Measurements from ENCODE around the gene ZNF3. TPM values are rescaled to one million over a fixed set of nuclear protein-coding genes. Genes with fewer than 3 reads are reported as not detected.
"Not testable (repeated sequence)": the region's sequence is repeated elsewhere in the genome, so short reads cannot be mapped to it uniquely, and the experiment has no call there.

ZNF3 gene
- polyA plus RNA-seq (2013, experiment 1 of 2), result 27.8 TPM
- 28.1 TPM for polyA plus RNA-seq (2013, experiment 2 of 2)

- peaks cover 21% of the 10 kb centered on the region in 2 experiments for H3K36me3 ChIP-seq (ENCODE audit: control insufficient read depth in 1 of 2, insufficient read depth in 2 of 2, low read depth in 1 of 2, low read length in 2 of 2)
- H2AK5ac ChIP-seq (ENCODE audit: low read length, severe bottlenecking), result peak within 1 kb of the TSS; percentile 92
- H3K27ac ChIP-seq (ENCODE audit: low read length, poor library complexity, severe bottlenecking), result peak within 1 kb of the TSS; percentile 64
- peak within 1 kb of the TSS; percentile 97 to 99 for H3K4ac ChIP-seq (ENCODE audit: low read depth in 1 of 2, low read length in 2 of 2)
- H4K91ac ChIP-seq (ENCODE audit: low read length), result peak within 1 kb of the TSS; percentile 91
- peak within 1 kb of the TSS; percentile 84 to 87 for H3K4me3 ChIP-seq (ENCODE audit: insufficient read depth in 1 of 2, low read depth in 1 of 2, low read length in 2 of 2)
- no peak within 1 kb of the TSS for H2AFZ ChIP-seq (ENCODE audit: low read depth, low read length)
- peak within 1 kb of the TSS; percentile 98 for H4K8ac ChIP-seq (ENCODE audit: low read length)
- H2BK15ac ChIP-seq (ENCODE audit: low read depth, poor library complexity, severe bottlenecking), result peak within 1 kb of the TSS; percentile 68
- H3K14ac ChIP-seq (ENCODE audit: low read length in 2 of 2), result peak within 1 kb of the TSS in 1 of 2 experiments; percentile 63
- H3K79me1 ChIP-seq (replicated peaks; ENCODE audit: low read length, poor library complexity, severe bottlenecking), result peaks cover 1% of the 10 kb centered on the region
- H3K9me3 ChIP-seq (ENCODE audit: control insufficient read depth, low read length), result no peaks in the 10 kb centered on the region
- H3K23ac ChIP-seq (ENCODE audit: low read length in 2 of 2), result peak within 1 kb of the TSS in 1 of 2 experiments; percentile 83
- H3K18ac ChIP-seq (ENCODE audit: low read depth in 1 of 2, low read length in 2 of 2), result peak within 1 kb of the TSS; percentile 96
- H2BK5ac ChIP-seq (ENCODE audit: low read depth, low read length, poor library complexity, severe bottlenecking), result peak within 1 kb of the TSS; percentile 73
- H2BK12ac ChIP-seq (ENCODE audit: low read length in 2 of 2), result peak within 1 kb of the TSS; percentile 40 to 87
- peak within 1 kb of the TSS; percentile 81 for H3K4me2 ChIP-seq (ENCODE audit: low read length, poor library complexity, severe bottlenecking)
- peak within 1 kb of the TSS; percentile 97 for H3K9ac ChIP-seq (ENCODE audit: low read length)
- WGBS, result under 1% methylated on average over 55 of the region's 55 CpGs
- no peaks in the 10 kb centered on the region for H3K27me3 ChIP-seq (ENCODE audit: control insufficient read depth in 1 of 2, insufficient read depth in 1 of 2, low read length in 2 of 2)
- peak; percentile 99 for DNase-seq
- peak within 1 kb of the TSS; percentile 91 for H2BK120ac ChIP-seq (ENCODE audit: low read depth, low read length)
- H3K4me1 ChIP-seq (ENCODE audit: control insufficient read depth, insufficient read depth, low read depth, low read length), result peaks cover 14% of the 10 kb centered on the region
These were observed at the start of gene ZNF3 for GRCh38 chr7:100081535-100082102. TSS of gene ZNF3 (minus strand) at chr7:100081723. CDS start at chr7:100077357, 4,366 bp downstream.

DNA sequence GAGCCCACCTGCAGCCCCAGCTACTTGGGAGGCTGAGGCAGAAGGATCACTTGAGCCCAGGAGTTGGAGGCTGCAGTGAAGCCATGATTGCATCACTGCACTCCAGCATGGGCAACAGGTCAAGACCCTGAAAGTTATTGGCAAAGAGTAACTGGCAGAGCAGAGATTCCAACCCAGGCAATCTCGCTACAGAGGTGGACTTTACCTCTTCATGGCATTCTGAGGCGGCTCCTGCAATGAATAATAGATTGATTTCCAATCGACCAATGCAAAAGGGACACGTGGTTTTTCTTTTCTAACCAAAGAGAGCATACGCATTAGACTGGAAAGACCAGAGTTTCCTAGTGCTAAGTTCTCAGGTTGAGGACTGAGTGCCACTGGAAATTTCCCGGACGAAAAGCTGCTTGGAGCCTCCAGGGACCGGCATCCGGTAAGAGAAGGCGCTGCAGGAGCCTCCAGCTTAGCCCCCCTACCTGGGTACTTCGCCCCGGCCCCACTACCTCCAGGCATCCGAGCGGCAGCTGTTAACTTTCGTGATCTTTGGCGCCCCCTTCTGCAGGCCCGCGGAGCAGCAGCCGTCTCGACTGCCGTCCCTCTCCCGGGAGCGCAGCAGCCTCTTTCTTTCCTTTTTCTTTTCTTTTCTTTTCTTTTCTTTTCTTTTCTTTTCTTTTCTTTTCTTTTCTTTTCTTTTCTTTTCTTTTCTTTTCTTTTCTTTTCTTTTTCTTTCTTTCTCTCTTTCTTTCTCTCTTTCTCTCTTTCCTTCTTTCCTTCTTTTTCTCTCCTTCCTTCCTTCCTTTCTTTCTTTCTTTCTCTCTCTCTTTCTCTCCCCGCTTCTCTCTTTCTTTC lies 49.3 kb upstream of the ZNF3 start:
- Histone ChIP-seq H3K9ac (ENCODE audit: low read length) (peak overlapping the region; percentile 62), H3K4me1 (ENCODE audit: control insufficient read depth, insufficient read depth, low read depth, low read length) (peaks cover 17% of the 10 kb centered on the region), H3K14ac (ENCODE audit: low read length in 2 of 2) (no peak overlapping the region), H3K27me3 (ENCODE audit: control insufficient read depth in 1 of 2, insufficient read depth in 1 of 2, low read length in 2 of 2) (no peaks in the 10 kb centered on the region), H2BK15ac (ENCODE audit: low read depth, poor library complexity, severe bottlenecking) (no peak overlapping the region), H2BK5ac (ENCODE audit: low read depth, low read length, poor library complexity, severe bottlenecking) (no peak overlapping the region), H3K4me3 (ENCODE audit: insufficient read depth in 1 of 2, low read depth in 1 of 2, low read length in 2 of 2) (peak overlapping the region in 1 of 2 experiments; percentile 35), H3K4ac (ENCODE audit: low read depth in 1 of 2, low read length in 2 of 2) (peak overlapping the region in 1 of 2 experiments; percentile 2), H3K4me2 (ENCODE audit: low read length, poor library complexity, severe bottlenecking) (peak overlapping the region; percentile 72), H3K18ac (ENCODE audit: low read depth in 1 of 2, low read length in 2 of 2) (peak overlapping the region in 1 of 2 experiments; percentile 12), H3K27ac (ENCODE audit: low read length, poor library complexity, severe bottlenecking) (no peak overlapping the region), H3K9me3 (ENCODE audit: control insufficient read depth, low read length) (no peaks in the 10 kb centered on the region), H2AFZ (ENCODE audit: low read depth, low read length) (no peak overlapping the region), H2BK120ac (ENCODE audit: low read depth, low read length) (no peak overlapping the region), H3K36me3 (ENCODE audit: control insufficient read depth in 1 of 2, insufficient read depth in 2 of 2, low read depth in 1 of 2, low read length in 2 of 2) (no peaks in the 10 kb centered on the region), H3K23ac (ENCODE audit: low read length in 2 of 2) (no peak overlapping the region), H2BK12ac (ENCODE audit: low read length in 2 of 2) (peak overlapping the region in 1 of 2 experiments; percentile 39), H2AK5ac (ENCODE audit: low read length, severe bottlenecking) (no peak overlapping the region), H3K79me1 (replicated peaks; ENCODE audit: low read length, poor library complexity, severe bottlenecking) (peaks cover 7% of the 10 kb centered on the region), H4K91ac (ENCODE audit: low read length) (no peak overlapping the region), H4K8ac (ENCODE audit: low read length) (no peak overlapping the region)
- 15% methylated on average over 24 of the region's 24 CpGs for WGBS
- DNase-seq, result peak; percentile 55

DNA sequence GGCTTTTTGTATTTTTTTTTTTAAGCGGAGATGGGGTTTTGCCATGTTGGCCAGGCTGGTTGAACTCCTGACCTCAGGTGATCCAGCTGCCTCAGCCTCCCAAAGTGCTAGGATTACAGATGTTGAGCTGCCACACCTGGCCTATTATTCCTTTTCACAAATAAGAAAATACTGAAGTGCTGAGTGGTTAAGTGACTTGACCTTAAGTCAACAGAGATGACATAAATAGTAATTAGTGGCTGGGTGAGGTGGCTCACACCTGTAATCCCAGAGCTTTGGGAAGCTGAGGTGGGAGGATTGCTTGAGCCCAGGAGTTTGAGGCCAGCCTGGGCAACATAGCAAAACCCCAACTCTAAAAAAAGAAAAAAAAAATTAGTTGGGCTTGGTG lies 48.7 kb upstream of the ZNF3 start:
- not testable (repeated sequence) for H2BK15ac ChIP-seq (ENCODE audit: low read depth, poor library complexity, severe bottlenecking); H3K14ac ChIP-seq (ENCODE audit: low read length in 2 of 2); H3K27ac ChIP-seq (ENCODE audit: low read length, poor library complexity, severe bottlenecking); H4K8ac ChIP-seq (ENCODE audit: low read length); H4K91ac ChIP-seq (ENCODE audit: low read length); H3K9ac ChIP-seq (ENCODE audit: low read length); H3K4me2 ChIP-seq (ENCODE audit: low read length, poor library complexity, severe bottlenecking); H3K4me3 ChIP-seq (ENCODE audit: insufficient read depth in 1 of 2, low read depth in 1 of 2, low read length in 2 of 2); H3K9me3 ChIP-seq (ENCODE audit: control insufficient read depth, low read length); H3K36me3 ChIP-seq (ENCODE audit: control insufficient read depth in 1 of 2, insufficient read depth in 2 of 2, low read depth in 1 of 2, low read length in 2 of 2); H3K4ac ChIP-seq (ENCODE audit: low read depth in 1 of 2, low read length in 2 of 2); H3K18ac ChIP-seq (ENCODE audit: low read depth in 1 of 2, low read length in 2 of 2); H2BK5ac ChIP-seq (ENCODE audit: low read depth, low read length, poor library complexity, severe bottlenecking); H3K23ac ChIP-seq (ENCODE audit: low read length in 2 of 2); H2BK12ac ChIP-seq (ENCODE audit: low read length in 2 of 2); H2AFZ ChIP-seq (ENCODE audit: low read depth, low read length); H2BK120ac ChIP-seq (ENCODE audit: low read depth, low read length); H2AK5ac ChIP-seq (ENCODE audit: low read length, severe bottlenecking); H3K27me3 ChIP-seq (ENCODE audit: control insufficient read depth in 1 of 2, insufficient read depth in 1 of 2, low read length in 2 of 2); DNase-seq
- Histone ChIP-seq H3K79me1 (replicated peaks; ENCODE audit: low read length, poor library complexity, severe bottlenecking) (peaks cover 11% of the 10 kb centered on the region), H3K4me1 (ENCODE audit: control insufficient read depth, insufficient read depth, low read depth, low read length) (peaks cover 17% of the 10 kb centered on the region)
- WGBS, result 75% methylated on average over 1 of the region's 1 CpG

- H3K14ac ChIP-seq (ENCODE audit: low read length in 2 of 2), result no peak overlapping the region
- H2BK5ac ChIP-seq (ENCODE audit: low read depth, low read length, poor library complexity, severe bottlenecking), result no peak overlapping the region
- no peak overlapping the region for H2BK12ac ChIP-seq (ENCODE audit: low read length in 2 of 2)
- H3K23ac ChIP-seq (ENCODE audit: low read length in 2 of 2), result no peak overlapping the region
- WGBS, result 89% methylated on average over 1 of the region's 1 CpG
- H3K9me3 ChIP-seq (ENCODE audit: control insufficient read depth, low read length), result no peaks in the 10 kb centered on the region
- no peak overlapping the region for H4K8ac ChIP-seq (ENCODE audit: low read length)
- no peak overlapping the region for H2BK15ac ChIP-seq (ENCODE audit: low read depth, poor library complexity, severe bottlenecking)
- peaks cover 7 to 19% of the 10 kb centered on the region in 2 experiments for H3K36me3 ChIP-seq (ENCODE audit: control insufficient read depth in 1 of 2, insufficient read depth in 2 of 2, low read depth in 1 of 2, low read length in 2 of 2)
- peak overlapping the region; percentile 98 for H3K9ac ChIP-seq (ENCODE audit: low read length)
- peak overlapping the region in 1 of 2 experiments; percentile 92 for H3K4me3 ChIP-seq (ENCODE audit: insufficient read depth in 1 of 2, low read depth in 1 of 2, low read length in 2 of 2)
- no peak overlapping the region for H3K4me2 ChIP-seq (ENCODE audit: low read length, poor library complexity, severe bottlenecking)
- H2AFZ ChIP-seq (ENCODE audit: low read depth, low read length), result no peak overlapping the region
- H3K4me1 ChIP-seq (ENCODE audit: control insufficient read depth, insufficient read depth, low read depth, low read length), result peaks cover 17% of the 10 kb centered on the region
- no peak overlapping the region for H2AK5ac ChIP-seq (ENCODE audit: low read length, severe bottlenecking)
- no peak overlapping the region for H3K18ac ChIP-seq (ENCODE audit: low read depth in 1 of 2, low read length in 2 of 2)
- H3K27me3 ChIP-seq (ENCODE audit: control insufficient read depth in 1 of 2, insufficient read depth in 1 of 2, low read length in 2 of 2), result no peaks in the 10 kb centered on the region
- no peak overlapping the region for H4K91ac ChIP-seq (ENCODE audit: low read length)
- H2BK120ac ChIP-seq (ENCODE audit: low read depth, low read length), result no peak overlapping the region
- no peak overlapping the region for H3K4ac ChIP-seq (ENCODE audit: low read depth in 1 of 2, low read length in 2 of 2)
- DNase-seq, result no peak
- no peak overlapping the region for H3K27ac ChIP-seq (ENCODE audit: low read length, poor library complexity, severe bottlenecking)
- H3K79me1 ChIP-seq (replicated peaks; ENCODE audit: low read length, poor library complexity, severe bottlenecking), result peaks cover 14% of the 10 kb centered on the region
These were observed 47.1 kb upstream of the ZNF3 start for GRCh38 chr7:100128637-100128963.
